Measurements from ENCODE around the gene GDF7.

Gene GDF7

GRCh38 chr2:20620696-20621365 is 46.1 kb upstream of the GDF7 start:
- in situ Hi-C loops (cut with HindIII; ENCODE audit: low sequenced_read_pairs): no loop called here
- TF ChIP-seq CTCF (IDR thresholded peaks at IDR 0.05; ENCODE audit: low read depth, low read length): no peak

GRCh38 chr2:20621366-20622295 is 45.3 kb upstream of the GDF7 start:
- no peak overlapping the region for H3K4me3 ChIP-seq (ENCODE audit: low read depth, low read length)
- in situ Hi-C loops (cut with HindIII; ENCODE audit: low sequenced_read_pairs): no loop called here
- TF ChIP-seq CTCF (IDR thresholded peaks at IDR 0.05; ENCODE audit: low read depth, low read length): no peak
- DNase-seq (ENCODE audit: low read depth, low spot score): no peak

More at GRCh38 chr2:20620696-20621365, 46.1 kb upstream of the GDF7 start:
- no peak overlapping the region for H3K4me3 ChIP-seq (ENCODE audit: low read depth, low read length)
- DNase-seq (ENCODE audit: low read depth, low spot score): no peak

- in situ Hi-C loops (cut with HindIII; ENCODE audit: low sequenced_read_pairs): no loop called here
- no peak for DNase-seq (ENCODE audit: low read depth, low spot score)
- no peak for TF ChIP-seq CTCF (IDR thresholded peaks at IDR 0.05; ENCODE audit: low read depth, low read length)
- no peak overlapping the region for H3K4me3 ChIP-seq (ENCODE audit: low read depth, low read length)
These were observed 44.7 kb upstream of the GDF7 start for GRCh38 chr2:20622296-20622686.

- TF ChIP-seq CTCF (IDR thresholded peaks at IDR 0.05; ENCODE audit: low read depth, low read length): no peak
- in situ Hi-C loops (cut with HindIII; ENCODE audit: low sequenced_read_pairs): no loop called here
- no peak overlapping the region for H3K4me3 ChIP-seq (ENCODE audit: low read depth, low read length)
- DNase-seq (ENCODE audit: low read depth, low spot score): no peak
These were observed 44.2 kb upstream of the GDF7 start for GRCh38 chr2:20622731-20623130.

- in situ Hi-C loops (cut with HindIII; ENCODE audit: low sequenced_read_pairs): no loop called here
- H3K4me3 ChIP-seq (ENCODE audit: low read depth, low read length): no peak overlapping the region
- TF ChIP-seq CTCF (IDR thresholded peaks at IDR 0.05; ENCODE audit: low read depth, low read length): no peak
- DNase-seq (ENCODE audit: low read depth, low spot score): no peak
These were observed 43.7 kb upstream of the GDF7 start for GRCh38 chr2:20623241-20623640.

GRCh38 chr2:20623741-20624155 is 43.2 kb upstream of the GDF7 start:
- no peak overlapping the region for H3K4me3 ChIP-seq (ENCODE audit: low read depth, low read length)
- in situ Hi-C loops (cut with HindIII; ENCODE audit: low sequenced_read_pairs): no loop called here
- no peak for TF ChIP-seq CTCF (IDR thresholded peaks at IDR 0.05; ENCODE audit: low read depth, low read length)
- DNase-seq (ENCODE audit: low read depth, low spot score): no peak

All from astrocyte of the spinal cord (primary cell).